ENCODE measurements around the gene BCAS3. TPM values are rescaled to one million over a fixed set of nuclear protein-coding genes. Genes with fewer than 3 reads are reported as not detected.

The BCAS3 gene
- total RNA-seq, 2 experiments from 2014 or later: 5.1 to 6.9 TPM

DNA sequence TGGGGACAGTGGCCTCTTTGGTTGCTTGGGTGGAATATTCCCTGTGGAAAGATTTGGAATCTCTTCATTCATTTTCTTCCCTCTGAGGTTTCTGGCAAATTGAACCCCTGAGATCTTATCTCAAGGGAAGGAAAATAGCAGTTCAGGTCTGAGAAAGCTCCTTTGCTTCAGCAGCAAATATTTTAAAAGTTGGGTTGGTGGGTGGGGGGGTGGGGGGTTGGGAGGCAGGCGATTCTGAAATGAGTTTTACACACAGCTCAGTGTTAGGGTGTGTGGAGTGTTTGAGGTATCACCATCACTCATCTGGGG, 728.8 kb downstream of the BCAS3 start:
- ChIA-PET CTCF (no interaction called here), POLR2A (no interaction called here)
- ATAC-seq: no peak
- TF ChIP-seq, protein P1, sequence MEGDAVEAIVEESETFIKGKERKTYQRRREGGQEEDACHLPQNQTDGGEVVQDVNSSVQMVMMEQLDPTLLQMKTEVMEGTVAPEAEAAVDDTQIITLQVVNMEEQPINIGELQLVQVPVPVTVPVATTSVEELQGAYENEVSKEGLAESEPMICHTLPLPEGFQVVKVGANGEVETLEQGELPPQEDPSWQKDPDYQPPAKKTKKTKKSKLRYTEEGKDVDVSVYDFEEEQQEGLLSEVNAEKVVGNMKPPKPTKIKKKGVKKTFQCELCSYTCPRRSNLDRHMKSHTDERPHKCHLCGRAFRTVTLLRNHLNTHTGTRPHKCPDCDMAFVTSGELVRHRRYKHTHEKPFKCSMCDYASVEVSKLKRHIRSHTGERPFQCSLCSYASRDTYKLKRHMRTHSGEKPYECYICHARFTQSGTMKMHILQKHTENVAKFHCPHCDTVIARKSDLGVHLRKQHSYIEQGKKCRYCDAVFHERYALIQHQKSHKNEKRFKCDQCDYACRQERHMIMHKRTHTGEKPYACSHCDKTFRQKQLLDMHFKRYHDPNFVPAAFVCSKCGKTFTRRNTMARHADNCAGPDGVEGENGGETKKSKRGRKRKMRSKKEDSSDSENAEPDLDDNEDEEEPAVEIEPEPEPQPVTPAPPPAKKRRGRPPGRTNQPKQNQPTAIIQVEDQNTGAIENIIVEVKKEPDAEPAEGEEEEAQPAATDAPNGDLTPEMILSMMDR (IDR thresholded peaks at IDR 0.05): no peak
- no peak overlapping the region for H3K4me3 Mint-ChIP-seq
- peaks cover 71% of the 10 kb centered on the region for H3K27me3 Mint-ChIP-seq
- H3K4me1 Mint-ChIP-seq (ENCODE audit: low read depth): peaks cover 36% of the 10 kb centered on the region
- no peaks in the 10 kb centered on the region for H3K36me3 Mint-ChIP-seq (ENCODE audit: low read depth)
- H3K9me3 Mint-ChIP-seq: no peaks in the 10 kb centered on the region
- DNase-seq: no peak
- intact Hi-C loops (cut with micrococcal nuclease): no loop called here
- no peak overlapping the region for H3K27ac Mint-ChIP-seq

DNA sequence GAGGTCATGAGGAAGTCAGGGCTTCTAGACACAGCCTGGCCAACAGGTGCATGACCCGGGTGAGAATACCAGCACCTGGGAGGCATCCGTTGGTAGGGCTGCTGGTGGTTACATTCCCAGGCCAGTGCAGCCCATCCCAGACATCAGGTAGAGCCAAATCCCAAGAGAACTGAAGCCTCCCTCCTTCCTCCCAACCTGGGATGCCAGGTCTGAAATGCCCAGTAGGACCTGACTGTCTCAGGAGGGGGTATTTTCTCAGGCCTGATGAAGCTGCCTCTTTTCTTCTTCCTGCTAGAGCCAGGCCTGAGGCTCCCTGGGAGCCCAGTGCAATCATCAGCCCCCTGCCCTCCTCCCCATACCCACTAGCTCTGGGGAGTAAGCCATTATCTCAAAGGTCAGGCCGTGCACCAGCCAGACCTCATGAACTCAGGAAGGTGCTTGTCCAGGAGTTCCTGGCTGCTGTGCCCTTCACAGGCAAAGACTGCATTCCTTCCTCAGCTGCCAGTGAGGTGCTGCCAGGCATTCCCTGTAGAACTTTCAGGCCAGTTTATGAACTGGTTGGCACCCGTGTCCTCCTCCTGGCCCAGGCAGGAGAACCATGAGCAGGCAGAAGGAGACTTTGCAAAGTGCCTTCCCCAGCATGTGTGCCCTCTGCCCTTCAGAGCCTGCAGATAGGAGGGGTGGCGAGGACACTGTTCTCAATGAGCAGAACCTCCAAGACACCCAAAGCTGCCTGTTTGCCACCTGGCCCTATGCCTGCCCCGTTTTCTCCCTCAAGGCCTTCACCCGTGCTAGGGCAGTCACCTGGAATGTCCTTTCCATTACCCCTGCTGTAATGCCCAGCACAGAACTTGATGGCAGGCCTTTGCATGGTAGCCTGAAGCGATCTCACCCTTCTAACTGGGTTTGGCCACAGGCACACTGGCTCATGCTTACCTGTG, 729.6 kb downstream of the BCAS3 start:
- CTCF ChIA-PET: interaction anchor here (0.9 kb wide), 1 partner anchor 17 kb away, joined by 3 read pairs; no protein-coding TSS in a partner anchor
- H3K4me1 Mint-ChIP-seq (ENCODE audit: low read depth): peaks cover 36% of the 10 kb centered on the region
- ATAC-seq (no peak), DNase-seq (no peak)
- H3K27ac Mint-ChIP-seq: no peak overlapping the region
- H3K27me3 Mint-ChIP-seq: peaks cover 64% of the 10 kb centered on the region
- intact Hi-C loops (cut with micrococcal nuclease): no loop called here
- POLR2A ChIA-PET: no interaction called here
- H3K4me3 Mint-ChIP-seq: no peak overlapping the region
- no peaks in the 10 kb centered on the region for H3K9me3 Mint-ChIP-seq
- H3K36me3 Mint-ChIP-seq (ENCODE audit: low read depth): no peaks in the 10 kb centered on the region
- TF ChIP-seq, protein P1 (IDR thresholded peaks at IDR 0.05): no peak

DNA sequence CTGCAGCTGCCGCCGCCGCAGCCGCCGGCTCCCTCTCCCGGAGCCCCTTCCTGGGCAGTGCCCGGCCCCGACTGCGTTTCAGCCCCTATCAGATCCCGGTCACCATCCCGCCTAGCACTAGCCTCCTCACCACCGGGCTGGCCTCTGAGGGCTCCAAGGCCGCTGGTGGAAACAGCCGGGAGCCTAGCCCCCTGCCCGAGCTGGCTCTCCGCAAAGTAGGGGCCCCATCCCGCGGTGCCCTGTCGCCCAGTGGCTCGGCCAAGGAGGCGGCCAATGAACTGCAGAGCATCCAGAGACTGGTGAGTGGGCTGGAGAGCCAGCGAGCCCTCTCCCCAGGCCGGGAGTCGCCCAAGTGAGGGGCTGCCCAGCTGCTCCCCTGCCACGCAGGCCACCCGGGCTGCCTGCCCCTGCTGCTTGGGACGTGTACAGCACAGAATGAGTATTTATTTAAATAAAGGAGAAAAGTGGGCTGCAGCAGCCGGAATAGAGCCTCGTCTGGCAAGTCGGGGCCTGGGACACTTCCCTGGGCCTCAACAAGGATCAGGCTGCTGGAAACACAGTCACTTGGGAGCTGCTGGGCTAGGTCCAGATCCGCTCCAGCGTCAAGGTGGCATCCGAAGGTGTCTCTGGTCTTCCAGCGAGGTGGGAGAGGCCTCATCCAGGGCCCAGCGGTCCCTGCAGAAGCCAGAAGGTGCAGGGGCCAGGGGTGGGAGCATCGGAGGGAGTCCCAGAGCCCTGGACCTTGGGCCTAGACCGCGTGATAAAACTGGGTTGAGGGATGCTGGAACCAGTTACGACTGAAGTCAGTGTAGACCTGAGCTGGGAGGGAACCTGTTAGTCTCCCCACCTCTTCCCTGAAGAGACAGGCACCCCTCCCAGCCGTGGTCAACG, 730.7 kb downstream of the BCAS3 start:
- no peak for ATAC-seq
- peaks cover 56% of the 10 kb centered on the region for H3K27me3 Mint-ChIP-seq

DNA sequence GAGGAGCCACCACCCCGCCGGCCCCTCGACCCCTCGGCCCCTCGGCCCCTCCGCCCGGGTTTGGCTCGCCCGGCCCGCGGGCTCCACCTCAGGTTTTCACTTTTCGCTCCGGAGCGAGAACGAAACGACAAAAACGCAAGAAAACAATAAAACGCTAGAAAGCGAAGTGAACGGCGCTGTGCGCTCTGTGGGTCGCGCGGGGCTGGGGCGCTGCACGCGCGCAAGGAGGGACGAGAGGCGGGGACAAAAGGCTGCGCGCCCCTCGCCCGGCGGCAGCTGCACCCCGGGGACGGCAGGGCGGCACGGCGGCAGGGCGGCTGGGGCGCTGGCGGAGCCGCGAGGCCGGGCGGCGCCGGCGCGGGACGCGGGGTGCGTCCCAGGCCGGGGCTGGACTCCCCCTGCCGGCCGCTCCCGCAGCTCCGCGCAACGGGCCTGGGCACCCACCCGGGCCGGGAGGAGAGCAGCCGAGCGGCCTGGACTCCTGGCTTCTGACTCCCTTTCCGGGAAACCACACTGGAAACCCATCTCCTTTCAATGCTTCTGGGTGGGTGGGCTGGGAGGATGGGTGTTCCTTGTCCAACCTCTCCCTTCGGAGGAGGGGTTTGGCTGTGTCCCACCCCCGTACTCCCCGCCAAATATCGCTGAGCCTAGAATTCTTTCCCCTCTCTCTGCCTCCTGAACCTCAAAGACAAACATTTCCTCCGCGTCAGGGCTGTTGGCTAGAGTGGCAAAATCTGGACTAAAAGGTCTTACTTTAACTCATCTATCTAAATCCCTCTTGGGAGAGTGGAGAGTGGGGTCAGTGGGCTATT, 731.9 kb downstream of the BCAS3 start:
- Mint-ChIP-seq H3K27me3 (peaks cover 47% of the 10 kb centered on the region), H3K4me3 (peak overlapping the region; percentile 47), H3K27ac (no peak overlapping the region), H3K4me1 (ENCODE audit: low read depth) (peaks cover 23% of the 10 kb centered on the region), H3K9me3 (no peaks in the 10 kb centered on the region), H3K36me3 (ENCODE audit: low read depth) (no peaks in the 10 kb centered on the region)
- ChIA-PET CTCF (interaction anchor here (1.1 to 1.8 kb wide), 4 partner anchors 9 to 40 kb away, joined by 3 to 7 read pairs (median 4); no protein-coding TSS in a partner anchor), POLR2A (no interaction called here)
- intact Hi-C loops (cut with micrococcal nuclease): loop anchor here (5.0 kb wide), 2 partner anchors 143 to 428 kb away; no protein-coding TSS in a partner anchor
- ATAC-seq: peak; percentile 28
- DNase-seq: no peak
- TF ChIP-seq, protein P1 (IDR thresholded peaks at IDR 0.05): no peak

More for the DNA sequence above, 730.7 kb downstream of the BCAS3 start:
- ChIA-PET POLR2A (no interaction called here), CTCF (interaction anchor here (0.9 to 1.8 kb wide), 3 partner anchors 12 to 41 kb away, joined by 3 to 4 read pairs (median 3); no protein-coding TSS in a partner anchor)
- Mint-ChIP-seq H3K9me3 (no peaks in the 10 kb centered on the region), H3K27ac (no peak overlapping the region), H3K4me1 (ENCODE audit: low read depth) (peaks cover 27% of the 10 kb centered on the region), H3K4me3 (peak overlapping the region; percentile 42), H3K36me3 (ENCODE audit: low read depth) (no peaks in the 10 kb centered on the region)
- TF ChIP-seq, protein P1 (IDR thresholded peaks at IDR 0.05): no peak
- no peak for DNase-seq
- intact Hi-C loops (cut with micrococcal nuclease): no loop called here

All from activated CD8-positive, alpha-beta T cell treated with anti-CD3 and anti-CD28 coated beads for 36 hours (primary cell).